Tibial artery (tissue), 4 donors: ENCODE data around the gene FCRL6.

Source experiments
- DNase-seq, 2 donors: peaks; one replicate each; pipeline ENCODE4 v3.0.0-alpha.2; 2019
- H3K27ac ChIP-seq, 2 donors: fragments of 200-600 bp; sonication (generic) in 1 of 2; 1 replicate in 1 of 2; 2 replicates in 1 of 2; pipeline ENCODE4 v1.5.1; 2018 to 2019; ENCODE audit warnings: mild to moderate bottlenecking in 1 of 2
- H3K27me3 ChIP-seq, 2 donors: fragments of 200-600 bp; sonication (generic) in 1 of 2; one replicate each; pipeline versions ENCODE4 v1.5.1 to v1.6.0; 2016 to 2019
- H3K36me3 ChIP-seq, 3 donors: fragments of 200-600 bp; sonication (generic) in 2 of 3; one replicate each; pipeline ENCODE4 v1.5.1; 2016 to 2019; ENCODE audit warnings: mild to moderate bottlenecking in 2 of 3
- H3K4me1 ChIP-seq, 4 donors: fragments of 200-600 bp; sonication (generic) in 2 of 4; 1 replicate in 3 of 4; 2 replicates in 1 of 4; pipeline ENCODE4 v1.5.1; 2016 to 2019
- H3K4me3 ChIP-seq, 2 donors: fragments of 200-600 bp; sonication (generic) in 1 of 2; 1 replicate in 1 of 2; 2 replicates in 1 of 2; pipeline ENCODE4 v1.5.1; 2018 to 2019; ENCODE audit warnings: mild to moderate bottlenecking in 2 of 2
- H3K9me3 ChIP-seq, 3 donors: fragments of 200-600 bp; sonication (generic) in 1 of 3; one replicate each; pipeline ENCODE4 v1.5.1; 2016 to 2019
- intact Hi-C: fragments of 100-400 bp; cut with DNase I; formaldehyde crosslinking; loops from one replicate; pipeline ENCODE4 v1.15.0; 2023; ENCODE audit warnings: low total_unique reads
- TF ChIP-seq, protein P1 (sequence below), 2 experiments: fragments of 200-600 bp in 1 of 2; fragments of 450-650 bp in 1 of 2; IDR thresholded peaks; one replicate each; pipeline ENCODE4 v1.5.1; 2017 to 2019; ENCODE audit warnings: antibody characterized with exemption in 2 of 2, mild to moderate bottlenecking in 1 of 2, moderate library complexity in 1 of 2

FCRL6 gene

DNA sequence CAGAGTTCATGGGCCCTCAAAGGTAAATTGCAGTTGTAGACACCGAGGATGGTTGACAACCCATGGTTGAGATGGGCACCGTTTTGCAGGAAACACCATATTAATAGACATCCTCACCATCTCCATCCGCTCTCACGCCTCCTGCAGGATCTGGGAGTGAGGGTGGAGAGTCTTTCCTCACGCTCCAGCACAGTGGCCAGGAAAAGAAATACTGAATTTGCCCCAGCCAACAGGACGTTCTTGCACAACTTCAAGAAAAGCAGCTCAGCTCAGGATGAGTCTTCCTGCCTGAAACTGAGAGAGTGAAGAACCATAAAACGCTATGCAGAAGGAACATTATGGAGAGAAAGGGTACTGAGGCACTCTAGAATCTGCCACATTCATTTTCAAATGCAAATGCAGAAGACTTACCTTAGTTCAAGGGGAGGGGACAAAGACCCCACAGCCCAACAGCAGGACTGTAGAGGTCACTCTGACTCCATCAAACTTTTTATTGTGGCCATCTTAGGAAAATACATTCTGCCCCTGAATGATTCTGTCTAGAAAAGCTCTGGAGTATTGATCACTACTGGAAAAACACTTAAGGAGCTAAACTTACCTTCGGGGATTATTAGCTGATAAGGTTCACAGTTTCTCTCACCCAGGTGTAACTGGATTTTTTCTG is 33.8 kb downstream of the FCRL6 start:
- Histone ChIP-seq H3K27me3 (no peaks in the 10 kb centered on the region), H3K36me3 (peaks cover 0 to 53% (median 14%) of the 10 kb centered on the region in 3 donors)
- TF ChIP-seq, protein P1, sequence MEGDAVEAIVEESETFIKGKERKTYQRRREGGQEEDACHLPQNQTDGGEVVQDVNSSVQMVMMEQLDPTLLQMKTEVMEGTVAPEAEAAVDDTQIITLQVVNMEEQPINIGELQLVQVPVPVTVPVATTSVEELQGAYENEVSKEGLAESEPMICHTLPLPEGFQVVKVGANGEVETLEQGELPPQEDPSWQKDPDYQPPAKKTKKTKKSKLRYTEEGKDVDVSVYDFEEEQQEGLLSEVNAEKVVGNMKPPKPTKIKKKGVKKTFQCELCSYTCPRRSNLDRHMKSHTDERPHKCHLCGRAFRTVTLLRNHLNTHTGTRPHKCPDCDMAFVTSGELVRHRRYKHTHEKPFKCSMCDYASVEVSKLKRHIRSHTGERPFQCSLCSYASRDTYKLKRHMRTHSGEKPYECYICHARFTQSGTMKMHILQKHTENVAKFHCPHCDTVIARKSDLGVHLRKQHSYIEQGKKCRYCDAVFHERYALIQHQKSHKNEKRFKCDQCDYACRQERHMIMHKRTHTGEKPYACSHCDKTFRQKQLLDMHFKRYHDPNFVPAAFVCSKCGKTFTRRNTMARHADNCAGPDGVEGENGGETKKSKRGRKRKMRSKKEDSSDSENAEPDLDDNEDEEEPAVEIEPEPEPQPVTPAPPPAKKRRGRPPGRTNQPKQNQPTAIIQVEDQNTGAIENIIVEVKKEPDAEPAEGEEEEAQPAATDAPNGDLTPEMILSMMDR (IDR thresholded peaks at IDR 0.05) = no peak

GRCh38 chr1:159838715-159839114 is 36.6 kb downstream of the FCRL6 start:
- H3K27ac ChIP-seq = no peak overlapping the region
- no peak overlapping the region for H3K4me3 ChIP-seq
- intact Hi-C loops = no loop called here
- no peaks in the 10 kb centered on the region for H3K4me1 ChIP-seq
- TF ChIP-seq, protein P1 (IDR thresholded peaks at IDR 0.05) = no peak
- peaks cover 0 to 55% (median 15%) of the 10 kb centered on the region in 3 donors for H3K36me3 ChIP-seq
- H3K9me3 ChIP-seq = no peaks in the 10 kb centered on the region
- DNase-seq = no peak
- no peaks in the 10 kb centered on the region for H3K27me3 ChIP-seq

More for the DNA sequence above, 33.8 kb downstream of the FCRL6 start:
- Histone ChIP-seq H3K9me3 (no peaks in the 10 kb centered on the region), H3K4me1 (no peaks in the 10 kb centered on the region), H3K27ac (no peak overlapping the region), H3K4me3 (no peak overlapping the region)
- DNase-seq = no peak
- intact Hi-C loops = no loop called here

GRCh38 chr1:159839116-159839849 is 37.1 kb downstream of the FCRL6 start:
- Histone ChIP-seq H3K4me3 (no peak overlapping the region), H3K27me3 (no peaks in the 10 kb centered on the region), H3K36me3 (peaks cover 0 to 49% (median 15%) of the 10 kb centered on the region in 3 donors), H3K9me3 (no peaks in the 10 kb centered on the region), H3K4me1 (no peaks in the 10 kb centered on the region), H3K27ac (no peak overlapping the region)
- no peak for DNase-seq
- TF ChIP-seq, protein P1 (IDR thresholded peaks at IDR 0.05) = no peak
- intact Hi-C loops = no loop called here

DNA sequence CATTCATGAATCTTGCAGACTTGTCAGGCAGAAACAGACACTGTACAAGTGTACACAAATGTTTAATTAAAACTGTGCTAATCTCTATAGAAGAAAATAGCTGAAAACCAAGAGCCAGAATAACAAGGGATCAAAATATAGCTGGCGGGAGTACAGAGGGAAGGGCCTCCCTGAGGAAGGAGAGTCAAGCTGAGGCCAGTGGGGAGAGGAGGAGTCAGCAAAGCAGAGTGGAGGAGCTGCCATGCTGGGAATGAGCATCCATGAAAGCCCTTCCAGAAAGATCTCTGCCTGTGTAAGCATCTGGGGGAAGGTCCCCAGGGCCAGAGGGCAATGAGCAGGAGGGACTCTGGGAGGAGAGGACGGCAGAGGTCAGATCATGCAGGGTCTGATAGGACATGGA is 39.6 kb downstream of the FCRL6 start:
- peaks cover 0 to 35% (median 15%) of the 10 kb centered on the region in 3 donors for H3K36me3 ChIP-seq
- TF ChIP-seq, protein P1 (IDR thresholded peaks at IDR 0.05) = no peak
- H3K27me3 ChIP-seq = no peaks in the 10 kb centered on the region
- H3K9me3 ChIP-seq = no peaks in the 10 kb centered on the region
- intact Hi-C loops = no loop called here
- H3K4me1 ChIP-seq = no peaks in the 10 kb centered on the region
- no peak for DNase-seq
- no peak overlapping the region for H3K27ac ChIP-seq
- H3K4me3 ChIP-seq = no peak overlapping the region

DNA sequence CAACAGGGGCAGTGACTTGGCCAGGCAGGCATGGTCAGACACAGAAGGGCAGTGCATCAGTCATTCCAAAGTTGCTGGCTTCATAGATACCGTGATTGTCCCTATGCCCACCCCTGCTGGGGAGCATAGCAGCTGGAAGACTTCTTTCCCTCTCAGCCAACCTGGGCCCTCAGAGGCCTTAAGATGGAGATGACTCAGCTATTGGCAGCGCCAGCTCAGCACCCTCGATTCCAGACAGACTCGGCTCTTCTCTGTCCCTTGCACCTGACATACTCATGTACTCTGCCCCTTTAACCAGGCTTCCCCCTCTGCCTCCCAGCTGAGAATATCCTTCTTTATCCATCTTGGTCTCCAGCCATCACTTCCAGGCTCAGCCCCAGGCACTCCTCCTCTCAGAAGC is 41.3 kb downstream of the FCRL6 start:
- intact Hi-C loops = no loop called here
- Histone ChIP-seq H3K4me3 (no peak overlapping the region), H3K4me1 (no peaks in the 10 kb centered on the region), H3K27me3 (no peaks in the 10 kb centered on the region), H3K9me3 (no peaks in the 10 kb centered on the region), H3K36me3 (peaks cover 0 to 18% (median 6%) of the 10 kb centered on the region in 3 donors), H3K27ac (no peak overlapping the region)
- TF ChIP-seq, protein P1 (IDR thresholded peaks at IDR 0.05) = no peak
- DNase-seq = no peak
